Kidney (tissue), 14 donors: Measurements from ENCODE around the gene PHF1. TPM values are rescaled to one million over a fixed set of nuclear protein-coding genes. Genes with fewer than 3 reads are reported as not detected.

Experiments
- DNase-seq, 5 donors: peaks; one replicate each; pipeline ENCODE4 v3.0.0-alpha.2; 2013 to 2020
- FAIRE-seq: peaks from 2 replicates; lab custom pipeline; 2012; peaks lifted over from hg19 to GRCh38; lab: Jason Lieb, UNC
- H3K27ac ChIP-seq, 2 donors: one replicate each; pipeline ENCODE4 v1.7.0; 2013; ENCODE audit warnings: low read depth in 2 of 2, low read length in 2 of 2, inconsistent platforms in 1 of 2
- H3K27me3 ChIP-seq: one replicate; pipeline ENCODE4 v1.7.1; 2013; ENCODE audit warnings: low read length, inconsistent platforms; ENCODE audit not compliant: control insufficient read depth, insufficient read depth
- H3K36me3 ChIP-seq, 3 donors: one replicate each; pipeline versions ENCODE4 v1.7.0 to v1.7.1; 2013; ENCODE audit warnings: low read length in 3 of 3, control low read depth in 1 of 3, inconsistent platforms in 1 of 3; ENCODE audit not compliant: insufficient read depth in 3 of 3, control insufficient read depth in 2 of 3
- H3K4me1 ChIP-seq, 3 donors: one replicate each; pipeline versions ENCODE4 v1.7.0 to v1.7.1; 2013; ENCODE audit warnings: low read length in 3 of 3, inconsistent platforms in 1 of 3, low read depth in 1 of 3; ENCODE audit not compliant: control insufficient read depth in 2 of 3, insufficient read depth in 2 of 3
- H3K4me3 ChIP-seq, 3 donors: one replicate each; pipeline versions ENCODE4 v1.7.0 to v1.8.1; 2013; ENCODE audit warnings: low read length in 3 of 3, control low read depth in 1 of 3, inconsistent platforms in 1 of 3
- H3K9ac ChIP-seq, 3 donors: one replicate each; pipeline versions ENCODE4 v1.7.0 to v1.7.1; 2013; ENCODE audit warnings: low read length in 3 of 3, control low read depth in 1 of 3, inconsistent platforms in 1 of 3
- H3K9me3 ChIP-seq, 3 donors: one replicate each; pipeline versions ENCODE4 v1.7.0 to v1.7.1; 2013; ENCODE audit warnings: low read length in 3 of 3, control low read depth in 1 of 3, inconsistent platforms in 1 of 3; ENCODE audit not compliant: control insufficient read depth in 2 of 3, insufficient read depth in 1 of 3
- CTCF ChIP-seq: IDR thresholded peaks from 3 replicates; pipeline ENCODE4 v1.5.1; 2012; ENCODE audit warnings: mild to moderate bottlenecking, moderate library complexity, borderline replicate concordance; ENCODE audit not compliant: insufficient read depth; ENCODE audit errors: extremely low read depth
- intact Hi-C: fragments of 100-400 bp; cut with DNase I; formaldehyde crosslinking; loops from one replicate; pipeline ENCODE4 v1.11.1; 2022
- polyA plus RNA-seq: library from polyadenylated mRNA; stranded (reverse); fragments of 350-450 nt; fragmentation: Illumina TruSeq; extraction: RNeasy Lipid Tissue Mini Kit (QIAGEN cat#74804); gene quantifications from one replicate; pipeline ENCODE4 v1.2.3, GENCODE V29; 2014; ENCODE audit warnings: low read depth, low replicate concordance; ENCODE audit not compliant: insufficient read depth
- total RNA-seq: library from RNA; stranded (reverse); fragmentation: NEBNext Ultra II Directional; extraction: Animal tissue kit (Norgen Biotek cat#: 25700); gene quantifications from one replicate; pipeline ENCODE4 v1.2.1, GENCODE V29; 2021
- donor health status: control.
- donor health status: control.
- donor health status: control.
- donor health status: control.
- donor health status: control.
- donor health status: DM: yes; HTN: yes; CAD: no.
- donor health status: Normal renal cell carcinoma (clear cell type).

The PHF1 gene
- total and polyA plus RNA-seq, 2 donors from 2014 or later: 63.8 to 87.6 TPM

- no peak for TF ChIP-seq CTCF
- no peaks in the 10 kb centered on the region for H3K9me3 ChIP-seq
- DNase-seq (no peak), FAIRE-seq (no peak)
- no peak overlapping the region for H3K9ac ChIP-seq
- no peak overlapping the region for H3K27ac ChIP-seq
- H3K4me1 ChIP-seq: no peaks in the 10 kb centered on the region
- H3K36me3 ChIP-seq: peaks cover 0 to 5% (median 2%) of the 10 kb centered on the region in 3 donors
- H3K4me3 ChIP-seq: no peak overlapping the region
- intact Hi-C loops: no loop called here
- no peaks in the 10 kb centered on the region for H3K27me3 ChIP-seq
Observed at GRCh38 chr6:33443619-33444504, 33.0 kb downstream of the PHF1 start.

- Histone ChIP-seq H3K27ac (no peak overlapping the region), H3K9me3 (no peaks in the 10 kb centered on the region), H3K9ac (no peak overlapping the region), H3K27me3 (no peaks in the 10 kb centered on the region), H3K4me1 (no peaks in the 10 kb centered on the region), H3K4me3 (no peak overlapping the region), H3K36me3 (peaks cover 0 to 5% (median 0%) of the 10 kb centered on the region in 3 donors)
- FAIRE-seq (no peak), DNase-seq (no peak)
- intact Hi-C loops: no loop called here
- no peak for TF ChIP-seq CTCF
Observed at GRCh38 chr6:33445119-33445603, 34.3 kb downstream of the PHF1 start.

GRCh38 chr6:33446356-33446755 is 35.5 kb downstream of the PHF1 start:
- Histone ChIP-seq H3K27ac (no peak overlapping the region), H3K27me3 (no peaks in the 10 kb centered on the region), H3K9me3 (no peaks in the 10 kb centered on the region), H3K4me3 (no peak overlapping the region), H3K36me3 (peaks cover 0 to 5% (median 0%) of the 10 kb centered on the region in 3 donors), H3K4me1 (no peaks in the 10 kb centered on the region), H3K9ac (no peak overlapping the region)
- intact Hi-C loops: no loop called here
- TF ChIP-seq CTCF: no peak
- DNase-seq (no peak), FAIRE-seq (no peak)
